ENCODE results near the gene PCYT2. TPM values are rescaled to one million over a fixed set of nuclear protein-coding genes. Genes with fewer than 3 reads are reported as not detected.
A peak's percentile ranks its signal among the peaks of the same experiment; 100 is the strongest.

Gene PCYT2
- total and polyA plus RNA-seq, 9 of the 15 experiments (the other 6 are each of a cell fraction or from before 2014, with no cell fraction given), result 0.92 to 134 (median 82.5) TPM

DNA sequence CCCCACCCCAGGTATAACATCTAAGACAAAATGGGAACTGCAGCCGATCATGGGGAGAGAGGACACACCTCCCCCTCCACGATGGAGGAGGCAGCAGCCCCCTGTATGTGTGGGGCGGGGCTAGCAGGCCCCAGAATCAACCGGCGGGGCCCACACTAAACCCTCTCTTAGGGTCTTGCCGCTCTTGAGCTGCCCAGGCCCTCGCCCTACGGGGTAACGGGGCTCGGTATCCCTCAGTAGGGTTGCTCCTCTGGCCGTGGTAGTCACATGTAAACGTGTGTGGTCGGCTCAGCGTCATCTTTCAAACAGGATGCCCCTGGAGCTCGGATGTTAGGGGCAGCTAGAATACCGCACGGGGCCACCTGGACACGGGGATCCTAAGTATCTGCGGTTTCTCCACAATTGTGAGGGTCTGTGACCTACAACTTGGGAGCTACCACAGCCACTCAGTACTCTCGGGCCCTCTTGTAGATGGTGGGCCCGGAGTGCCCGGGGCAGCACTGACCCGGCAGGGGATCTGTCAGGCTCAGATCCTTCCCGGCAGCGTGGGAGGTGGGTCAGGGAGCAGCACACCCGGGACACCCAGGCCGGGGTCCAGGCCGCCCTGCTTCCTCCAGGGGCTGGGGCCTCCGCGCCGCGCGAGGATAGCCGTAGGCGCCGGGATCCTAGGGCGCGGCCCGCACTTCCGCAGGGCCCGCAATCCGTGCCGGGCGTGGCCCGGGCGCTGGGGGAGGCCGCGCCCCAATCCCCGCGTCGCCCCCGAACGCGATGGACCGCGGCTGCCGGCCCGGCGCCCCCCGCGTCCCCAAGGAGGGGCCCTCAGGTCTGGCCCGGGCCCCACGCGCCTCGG, 40.8 kb downstream of the PCYT2 start (continued):
- TF ChIP-seq, protein P1, sequence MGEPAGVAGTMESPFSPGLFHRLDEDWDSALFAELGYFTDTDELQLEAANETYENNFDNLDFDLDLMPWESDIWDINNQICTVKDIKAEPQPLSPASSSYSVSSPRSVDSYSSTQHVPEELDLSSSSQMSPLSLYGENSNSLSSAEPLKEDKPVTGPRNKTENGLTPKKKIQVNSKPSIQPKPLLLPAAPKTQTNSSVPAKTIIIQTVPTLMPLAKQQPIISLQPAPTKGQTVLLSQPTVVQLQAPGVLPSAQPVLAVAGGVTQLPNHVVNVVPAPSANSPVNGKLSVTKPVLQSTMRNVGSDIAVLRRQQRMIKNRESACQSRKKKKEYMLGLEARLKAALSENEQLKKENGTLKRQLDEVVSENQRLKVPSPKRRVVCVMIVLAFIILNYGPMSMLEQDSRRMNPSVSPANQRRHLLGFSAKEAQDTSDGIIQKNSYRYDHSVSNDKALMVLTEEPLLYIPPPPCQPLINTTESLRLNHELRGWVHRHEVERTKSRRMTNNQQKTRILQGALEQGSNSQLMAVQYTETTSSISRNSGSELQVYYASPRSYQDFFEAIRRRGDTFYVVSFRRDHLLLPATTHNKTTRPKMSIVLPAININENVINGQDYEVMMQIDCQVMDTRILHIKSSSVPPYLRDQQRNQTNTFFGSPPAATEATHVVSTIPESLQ (CRISPR knock-in tag; IDR thresholded peaks at IDR 0.05), result no peak
- no peak for TF ChIP-seq MAFG (tag; conservative IDR thresholded peaks at IDR 0.05)
- TF ChIP-seq, protein P2, sequence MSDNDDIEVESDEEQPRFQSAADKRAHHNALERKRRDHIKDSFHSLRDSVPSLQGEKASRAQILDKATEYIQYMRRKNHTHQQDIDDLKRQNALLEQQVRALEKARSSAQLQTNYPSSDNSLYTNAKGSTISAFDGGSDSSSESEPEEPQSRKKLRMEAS (CRISPR knock-in tag; IDR thresholded peaks at IDR 0.05), result no peak
- TF ChIP-seq GTF2F1 (IDR thresholded peaks at IDR 0.05; ENCODE audit: low read depth, low read length), result no peak
- TF ChIP-seq TAF1 (IDR thresholded peaks at IDR 0.05; ENCODE audit: control insufficient read depth, extremely low read depth, insufficient read depth, low read length, severe bottlenecking), result peak; percentile 11
- TF ChIP-seq L3MBTL2 (IDR thresholded peaks at IDR 0.05), result no peak
- TF ChIP-seq, protein P3, sequence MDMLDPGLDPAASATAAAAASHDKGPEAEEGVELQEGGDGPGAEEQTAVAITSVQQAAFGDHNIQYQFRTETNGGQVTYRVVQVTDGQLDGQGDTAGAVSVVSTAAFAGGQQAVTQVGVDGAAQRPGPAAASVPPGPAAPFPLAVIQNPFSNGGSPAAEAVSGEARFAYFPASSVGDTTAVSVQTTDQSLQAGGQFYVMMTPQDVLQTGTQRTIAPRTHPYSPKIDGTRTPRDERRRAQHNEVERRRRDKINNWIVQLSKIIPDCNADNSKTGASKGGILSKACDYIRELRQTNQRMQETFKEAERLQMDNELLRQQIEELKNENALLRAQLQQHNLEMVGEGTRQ (CRISPR knock-in tag; IDR thresholded peaks at IDR 0.05), result no peak
- no peak for TF ChIP-seq WHSC1 (IDR thresholded peaks at IDR 0.05; ENCODE audit: low read length)
- TF ChIP-seq BRD9 (IDR thresholded peaks at IDR 0.05; ENCODE audit: low read depth, partially characterized antibody), result no peak
- no peak for TF ChIP-seq ARID1B (IDR thresholded peaks at IDR 0.05)
- 0 out of 4 replicates have a peak, but pooled peaks of 1 of the 2 experiments have one; percentile 20 for TF ChIP-seq HDAC1 (IDR thresholded peaks at IDR 0.05)
- no peak for TF ChIP-seq RHOXF2B (CRISPR knock-in tag; conservative IDR thresholded peaks at IDR 0.05)
- TF ChIP-seq, protein P4, sequence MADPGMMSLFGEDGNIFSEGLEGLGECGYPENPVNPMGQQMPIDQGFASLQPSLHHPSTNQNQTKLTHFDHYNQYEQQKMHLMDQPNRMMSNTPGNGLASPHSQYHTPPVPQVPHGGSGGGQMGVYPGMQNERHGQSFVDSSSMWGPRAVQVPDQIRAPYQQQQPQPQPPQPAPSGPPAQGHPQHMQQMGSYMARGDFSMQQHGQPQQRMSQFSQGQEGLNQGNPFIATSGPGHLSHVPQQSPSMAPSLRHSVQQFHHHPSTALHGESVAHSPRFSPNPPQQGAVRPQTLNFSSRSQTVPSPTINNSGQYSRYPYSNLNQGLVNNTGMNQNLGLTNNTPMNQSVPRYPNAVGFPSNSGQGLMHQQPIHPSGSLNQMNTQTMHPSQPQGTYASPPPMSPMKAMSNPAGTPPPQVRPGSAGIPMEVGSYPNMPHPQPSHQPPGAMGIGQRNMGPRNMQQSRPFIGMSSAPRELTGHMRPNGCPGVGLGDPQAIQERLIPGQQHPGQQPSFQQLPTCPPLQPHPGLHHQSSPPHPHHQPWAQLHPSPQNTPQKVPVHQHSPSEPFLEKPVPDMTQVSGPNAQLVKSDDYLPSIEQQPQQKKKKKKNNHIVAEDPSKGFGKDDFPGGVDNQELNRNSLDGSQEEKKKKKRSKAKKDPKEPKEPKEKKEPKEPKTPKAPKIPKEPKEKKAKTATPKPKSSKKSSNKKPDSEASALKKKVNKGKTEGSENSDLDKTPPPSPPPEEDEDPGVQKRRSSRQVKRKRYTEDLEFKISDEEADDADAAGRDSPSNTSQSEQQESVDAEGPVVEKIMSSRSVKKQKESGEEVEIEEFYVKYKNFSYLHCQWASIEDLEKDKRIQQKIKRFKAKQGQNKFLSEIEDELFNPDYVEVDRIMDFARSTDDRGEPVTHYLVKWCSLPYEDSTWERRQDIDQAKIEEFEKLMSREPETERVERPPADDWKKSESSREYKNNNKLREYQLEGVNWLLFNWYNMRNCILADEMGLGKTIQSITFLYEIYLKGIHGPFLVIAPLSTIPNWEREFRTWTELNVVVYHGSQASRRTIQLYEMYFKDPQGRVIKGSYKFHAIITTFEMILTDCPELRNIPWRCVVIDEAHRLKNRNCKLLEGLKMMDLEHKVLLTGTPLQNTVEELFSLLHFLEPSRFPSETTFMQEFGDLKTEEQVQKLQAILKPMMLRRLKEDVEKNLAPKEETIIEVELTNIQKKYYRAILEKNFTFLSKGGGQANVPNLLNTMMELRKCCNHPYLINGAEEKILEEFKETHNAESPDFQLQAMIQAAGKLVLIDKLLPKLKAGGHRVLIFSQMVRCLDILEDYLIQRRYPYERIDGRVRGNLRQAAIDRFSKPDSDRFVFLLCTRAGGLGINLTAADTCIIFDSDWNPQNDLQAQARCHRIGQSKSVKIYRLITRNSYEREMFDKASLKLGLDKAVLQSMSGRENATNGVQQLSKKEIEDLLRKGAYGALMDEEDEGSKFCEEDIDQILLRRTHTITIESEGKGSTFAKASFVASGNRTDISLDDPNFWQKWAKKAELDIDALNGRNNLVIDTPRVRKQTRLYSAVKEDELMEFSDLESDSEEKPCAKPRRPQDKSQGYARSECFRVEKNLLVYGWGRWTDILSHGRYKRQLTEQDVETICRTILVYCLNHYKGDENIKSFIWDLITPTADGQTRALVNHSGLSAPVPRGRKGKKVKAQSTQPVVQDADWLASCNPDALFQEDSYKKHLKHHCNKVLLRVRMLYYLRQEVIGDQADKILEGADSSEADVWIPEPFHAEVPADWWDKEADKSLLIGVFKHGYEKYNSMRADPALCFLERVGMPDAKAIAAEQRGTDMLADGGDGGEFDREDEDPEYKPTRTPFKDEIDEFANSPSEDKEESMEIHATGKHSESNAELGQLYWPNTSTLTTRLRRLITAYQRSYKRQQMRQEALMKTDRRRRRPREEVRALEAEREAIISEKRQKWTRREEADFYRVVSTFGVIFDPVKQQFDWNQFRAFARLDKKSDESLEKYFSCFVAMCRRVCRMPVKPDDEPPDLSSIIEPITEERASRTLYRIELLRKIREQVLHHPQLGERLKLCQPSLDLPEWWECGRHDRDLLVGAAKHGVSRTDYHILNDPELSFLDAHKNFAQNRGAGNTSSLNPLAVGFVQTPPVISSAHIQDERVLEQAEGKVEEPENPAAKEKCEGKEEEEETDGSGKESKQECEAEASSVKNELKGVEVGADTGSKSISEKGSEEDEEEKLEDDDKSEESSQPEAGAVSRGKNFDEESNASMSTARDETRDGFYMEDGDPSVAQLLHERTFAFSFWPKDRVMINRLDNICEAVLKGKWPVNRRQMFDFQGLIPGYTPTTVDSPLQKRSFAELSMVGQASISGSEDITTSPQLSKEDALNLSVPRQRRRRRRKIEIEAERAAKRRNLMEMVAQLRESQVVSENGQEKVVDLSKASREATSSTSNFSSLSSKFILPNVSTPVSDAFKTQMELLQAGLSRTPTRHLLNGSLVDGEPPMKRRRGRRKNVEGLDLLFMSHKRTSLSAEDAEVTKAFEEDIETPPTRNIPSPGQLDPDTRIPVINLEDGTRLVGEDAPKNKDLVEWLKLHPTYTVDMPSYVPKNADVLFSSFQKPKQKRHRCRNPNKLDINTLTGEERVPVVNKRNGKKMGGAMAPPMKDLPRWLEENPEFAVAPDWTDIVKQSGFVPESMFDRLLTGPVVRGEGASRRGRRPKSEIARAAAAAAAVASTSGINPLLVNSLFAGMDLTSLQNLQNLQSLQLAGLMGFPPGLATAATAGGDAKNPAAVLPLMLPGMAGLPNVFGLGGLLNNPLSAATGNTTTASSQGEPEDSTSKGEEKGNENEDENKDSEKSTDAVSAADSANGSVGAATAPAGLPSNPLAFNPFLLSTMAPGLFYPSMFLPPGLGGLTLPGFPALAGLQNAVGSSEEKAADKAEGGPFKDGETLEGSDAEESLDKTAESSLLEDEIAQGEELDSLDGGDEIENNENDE (IDR thresholded peaks at IDR 0.05; ENCODE audit: low read depth, low read length), result no peak
